ENCODE data around the gene ARL5C.
"Not testable (repeated sequence)": the region's sequence is repeated elsewhere in the genome, so short reads cannot be mapped to it uniquely, and the experiment has no call there.

The ARL5C gene

GRCh38 chr17:39147221-39148185 lies 18.5 kb downstream of the ARL5C start:
- no peak overlapping the region for H3K4me3 ChIP-seq (ENCODE audit: low read depth, low read length)
- DNase-seq (ENCODE audit: low read depth): no peak

- H3K4me3 ChIP-seq (ENCODE audit: low read depth, low read length): no peak overlapping the region
- DNase-seq (ENCODE audit: low read depth): no peak
Observed at GRCh38 chr17:39146273-39146672, 19.7 kb downstream of the ARL5C start.

DNA sequence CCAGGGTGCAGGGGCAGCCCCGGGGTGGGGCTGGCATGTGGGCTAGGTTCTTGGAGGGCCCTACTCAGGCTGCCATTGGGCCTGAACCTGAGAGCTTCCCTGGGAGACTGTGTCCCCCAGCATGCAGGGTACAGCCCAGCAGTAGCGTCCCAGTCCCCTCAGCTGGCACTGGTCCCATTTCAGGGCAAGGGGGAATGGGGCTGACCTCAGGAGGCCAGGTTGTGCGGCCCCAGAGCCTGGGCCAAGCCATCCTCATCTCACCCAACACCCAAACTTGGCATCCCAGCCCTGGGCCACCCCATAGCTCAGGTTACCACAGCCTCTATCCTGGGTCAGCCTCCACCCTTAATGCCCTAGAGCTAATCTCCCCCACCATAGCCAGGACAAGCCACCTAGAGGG lies 20.8 kb downstream of the ARL5C start:
- DNase-seq (ENCODE audit: low read depth): no peak
- H3K4me3 ChIP-seq (ENCODE audit: low read depth, low read length): no peak overlapping the region

GRCh38 chr17:39144416-39144840 lies 21.5 kb downstream of the ARL5C start:
- peak; percentile 69 for DNase-seq (ENCODE audit: low read depth)
- H3K4me3 ChIP-seq (ENCODE audit: low read depth, low read length): no peak overlapping the region

DNA sequence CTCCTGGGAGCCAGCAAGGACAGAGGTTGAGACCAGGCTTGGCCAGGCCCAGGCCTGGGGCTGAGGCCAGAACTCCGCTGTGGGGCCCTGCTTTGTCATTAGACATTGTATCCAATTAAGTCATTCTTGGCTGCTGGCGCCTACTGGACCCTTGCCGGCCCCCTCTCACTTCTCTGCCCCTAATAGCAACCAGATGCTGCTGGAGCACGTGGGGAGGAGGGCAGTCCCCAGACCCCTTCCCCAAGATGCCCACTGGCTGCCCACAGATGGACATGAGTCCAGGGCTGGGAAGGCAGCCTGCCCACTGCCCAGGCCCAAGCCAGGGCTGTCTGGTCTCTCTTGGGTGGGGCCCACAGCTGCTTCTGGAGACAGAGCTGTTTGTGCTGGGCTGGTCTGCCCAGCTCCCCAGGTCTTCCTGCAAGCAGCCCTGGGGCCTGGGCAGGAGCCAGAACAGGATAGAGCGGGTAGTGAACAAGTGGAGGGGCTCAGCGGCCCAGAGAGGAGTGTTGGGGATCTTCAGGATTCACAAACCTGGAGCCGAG lies 22.3 kb downstream of the ARL5C start:
- H3K4me3 ChIP-seq (ENCODE audit: low read depth, low read length): no peak overlapping the region
- no peak for DNase-seq (ENCODE audit: low read depth)

DNA sequence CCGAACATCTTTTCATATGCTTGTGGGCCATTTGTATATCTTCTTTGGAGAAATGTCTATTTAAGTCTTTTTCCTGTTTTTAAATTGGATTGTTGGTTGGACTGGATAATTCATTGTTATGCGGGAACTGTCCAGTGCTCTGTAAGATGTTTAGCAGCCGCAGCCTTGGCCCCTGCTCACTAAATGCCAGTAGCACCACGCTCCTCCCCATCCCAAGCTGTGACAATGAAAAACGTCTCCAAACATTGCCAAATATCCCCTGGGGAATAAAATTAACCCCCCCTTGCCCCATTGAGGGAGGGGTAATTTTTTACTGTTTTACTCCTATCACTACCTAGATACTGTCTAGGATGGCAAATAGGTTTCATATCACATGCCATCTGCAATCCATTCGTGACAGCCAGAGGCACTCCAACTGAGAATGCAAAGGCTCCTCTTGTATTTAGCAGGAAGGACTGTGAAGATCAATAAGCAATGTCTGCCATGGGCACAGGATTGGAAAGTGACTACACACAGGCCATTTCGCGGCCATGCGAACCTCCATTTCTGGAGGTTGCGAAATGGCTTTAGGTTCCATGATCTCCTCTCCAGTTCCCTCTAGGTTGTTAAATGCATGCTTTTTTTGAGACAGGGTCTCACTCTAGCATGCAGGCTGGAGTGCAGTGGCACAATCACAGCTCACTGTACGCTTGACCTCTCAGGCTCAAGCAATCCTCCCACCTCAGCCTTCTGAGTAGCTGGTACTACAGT lies 23.9 kb downstream of the ARL5C start:
- H3K4me3 ChIP-seq (ENCODE audit: low read depth, low read length): no peak overlapping the region
- DNase-seq (ENCODE audit: low read depth): no peak

DNA sequence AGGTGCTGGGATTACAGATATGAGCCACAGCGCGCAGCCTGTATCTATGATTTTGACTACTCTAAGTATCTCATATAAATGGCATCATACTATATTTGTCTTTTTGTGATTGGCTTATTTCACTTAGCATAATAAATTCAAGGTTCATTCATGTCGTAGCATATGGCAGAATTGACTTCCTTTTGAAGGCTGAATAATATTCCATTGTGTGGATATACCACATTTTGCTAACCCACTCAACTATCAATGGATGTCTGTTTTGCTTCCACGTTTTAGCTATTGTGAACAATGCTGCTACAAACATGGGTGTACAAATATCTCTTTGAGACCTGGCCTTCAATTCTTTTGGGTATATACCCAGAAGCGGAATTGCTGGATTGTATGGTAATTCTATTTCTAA lies 24.7 kb downstream of the ARL5C start:
- no peak overlapping the region for H3K4me3 ChIP-seq (ENCODE audit: low read depth, low read length)
- no peak for DNase-seq (ENCODE audit: low read depth)

DNA sequence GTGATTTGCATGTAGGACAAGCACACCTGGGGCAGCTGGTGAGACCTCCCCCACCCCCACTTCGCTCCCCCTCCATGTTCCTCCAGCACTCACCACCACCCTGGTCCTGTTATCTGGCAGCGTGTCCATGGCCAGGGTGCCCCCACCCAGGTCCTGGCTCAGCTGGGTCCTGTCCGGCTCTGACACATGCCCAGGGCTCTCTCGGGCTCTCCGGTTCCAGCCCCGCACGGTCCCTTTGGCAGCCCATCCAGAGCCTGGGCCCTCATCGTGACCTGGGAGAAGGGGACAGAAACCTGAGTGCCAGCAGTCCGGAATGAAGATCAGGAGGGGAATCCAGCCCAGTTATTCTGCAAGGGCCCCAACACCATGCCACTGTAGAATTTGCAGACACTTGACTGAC lies 26.4 kb downstream of the ARL5C start:
- no peak for DNase-seq (ENCODE audit: low read depth)
- H3K4me3 ChIP-seq (ENCODE audit: low read depth, low read length): no peak overlapping the region

DNA sequence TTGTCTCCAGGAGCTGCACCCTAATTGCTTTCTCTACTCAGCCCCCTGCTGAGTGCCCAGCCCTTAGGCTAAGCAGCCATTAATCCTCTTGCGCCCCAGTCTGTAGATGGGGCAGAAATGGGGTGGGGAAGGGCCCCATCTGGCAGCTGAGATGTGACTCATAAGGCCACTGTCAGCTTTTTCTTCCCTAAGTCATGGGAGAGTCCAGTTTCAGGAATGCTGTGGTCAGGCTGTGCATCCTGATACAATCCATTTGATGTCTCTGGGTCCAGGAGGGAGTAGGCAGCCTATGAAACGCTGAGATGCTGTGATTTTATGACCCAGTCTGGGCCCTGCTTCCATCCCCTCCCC lies 26.8 kb downstream of the ARL5C start:
- DNase-seq (ENCODE audit: low read depth): no peak
- H3K4me3 ChIP-seq (ENCODE audit: low read depth, low read length): no peak overlapping the region

DNA sequence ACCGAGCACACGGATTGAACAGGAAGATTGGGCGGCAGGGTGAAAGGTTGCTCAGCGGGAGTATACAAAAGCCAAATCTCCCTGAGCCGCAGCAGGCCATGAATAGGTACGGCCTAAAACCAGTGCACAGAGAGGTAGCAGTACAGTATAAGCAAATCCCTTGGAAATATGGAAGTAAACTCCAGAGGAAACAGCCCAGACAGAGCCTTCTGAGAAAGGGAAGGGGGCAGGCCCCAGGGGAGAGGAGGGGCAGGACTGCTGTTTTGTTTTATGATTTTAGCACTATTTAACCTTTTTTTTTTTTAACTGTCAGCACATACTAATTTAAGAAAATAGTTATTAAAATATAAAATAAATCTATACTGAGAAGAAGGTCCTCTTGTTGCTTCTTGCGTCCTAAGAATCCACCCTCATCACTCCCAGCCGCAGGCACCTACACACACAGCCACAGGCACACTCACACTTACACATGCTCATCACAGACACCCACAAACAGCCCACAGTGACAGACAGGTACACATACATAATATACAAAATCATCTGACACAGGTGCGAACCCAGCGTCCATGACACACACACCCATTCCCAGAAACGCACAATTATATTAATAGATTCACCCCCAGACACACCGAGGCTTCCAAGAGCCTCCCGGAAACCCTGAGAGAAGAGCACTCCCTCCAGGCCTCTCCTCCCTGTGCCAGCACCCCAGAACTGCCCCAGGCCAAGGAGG lies 27.4 kb downstream of the ARL5C start:
- H3K4me3 ChIP-seq (ENCODE audit: low read depth, low read length): no peak overlapping the region
- DNase-seq (ENCODE audit: low read depth): no peak

GRCh38 chr17:39134878-39135277 lies 31.1 kb downstream of the ARL5C start:
- no peak for DNase-seq (ENCODE audit: low read depth)

DNA sequence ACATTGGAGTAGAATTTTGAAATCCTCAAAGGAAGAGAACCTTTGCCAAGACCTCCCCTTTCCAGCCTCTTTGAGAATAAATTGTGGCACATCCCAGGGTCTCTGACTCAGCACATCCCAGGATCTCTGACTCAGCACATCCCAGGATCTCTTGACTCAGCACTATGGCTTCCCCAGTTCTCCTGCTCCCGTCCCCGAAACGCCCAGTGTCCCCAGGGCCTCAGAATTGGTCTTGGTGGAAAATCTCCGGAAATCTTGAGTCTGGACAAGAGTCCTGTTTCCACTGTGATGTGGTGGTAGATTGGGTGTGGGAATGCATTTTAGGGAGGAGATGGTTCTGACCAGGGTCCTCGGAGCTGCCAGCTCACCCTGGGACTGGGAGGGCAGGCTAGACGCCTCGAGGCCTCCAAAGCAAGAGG lies 33.8 kb downstream of the ARL5C start:
- peak; percentile 58 for DNase-seq (ENCODE audit: low read depth)
- H3K4me3 ChIP-seq (ENCODE audit: low read depth, low read length): no peak overlapping the region

More at GRCh38 chr17:39134878-39135277, 31.1 kb downstream of the ARL5C start:
- H3K4me3 ChIP-seq (ENCODE audit: low read depth, low read length): no peak overlapping the region

DNA sequence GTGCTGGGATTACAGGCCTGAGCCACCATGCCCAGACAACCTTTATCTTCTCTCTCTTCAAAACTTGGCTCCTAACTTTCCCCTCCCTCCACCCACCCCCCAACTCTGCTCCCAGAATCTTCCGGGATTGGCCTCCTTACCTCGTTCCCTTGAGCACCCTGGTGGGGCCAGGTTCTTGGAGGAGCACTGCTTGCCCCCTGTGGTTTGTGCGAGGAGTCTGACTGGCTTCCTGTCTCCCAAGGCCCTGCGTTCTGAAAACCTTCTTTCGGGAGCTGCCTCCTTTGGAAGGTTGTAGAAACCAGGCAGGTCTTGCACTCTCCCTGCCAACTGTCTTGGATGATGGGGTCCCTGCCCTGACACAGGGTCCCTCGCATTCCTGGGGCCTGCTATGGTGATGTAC lies 34.3 kb downstream of the ARL5C start:
- H3K4me3 ChIP-seq (ENCODE audit: low read depth, low read length): no peak overlapping the region
- no peak for DNase-seq (ENCODE audit: low read depth)

DNA sequence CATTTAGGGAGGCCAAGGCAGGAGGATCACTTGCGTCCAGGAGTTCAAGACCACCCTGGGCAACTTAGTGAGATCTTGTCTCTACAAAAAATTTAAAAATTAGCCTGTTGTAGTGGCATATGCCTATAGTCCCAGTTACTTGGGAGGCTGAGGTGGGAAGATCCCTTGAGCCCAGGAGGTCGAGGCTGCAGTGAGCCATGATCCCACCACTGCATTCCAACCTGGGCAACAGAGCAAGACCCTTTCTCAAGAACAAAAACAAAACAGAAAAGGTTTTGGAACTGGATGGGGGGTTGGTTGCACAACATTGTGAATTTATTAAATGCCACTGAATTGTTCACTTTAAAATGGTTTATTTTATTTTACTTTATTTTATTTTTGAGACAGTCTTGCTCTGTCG lies 35.8 kb downstream of the ARL5C start:
- H3K4me3 ChIP-seq (ENCODE audit: low read depth, low read length): no peak overlapping the region
- no peak for DNase-seq (ENCODE audit: low read depth)

GRCh38 chr17:39129544-39129943 lies 36.4 kb downstream of the ARL5C start:
- H3K4me3 ChIP-seq (ENCODE audit: low read depth, low read length); DNase-seq (ENCODE audit: low read depth): not testable (repeated sequence)

GRCh38 chr17:39126436-39126835 lies 39.5 kb downstream of the ARL5C start:
- no peak overlapping the region for H3K4me3 ChIP-seq (ENCODE audit: low read depth, low read length)
- DNase-seq (ENCODE audit: low read depth): no peak

DNA sequence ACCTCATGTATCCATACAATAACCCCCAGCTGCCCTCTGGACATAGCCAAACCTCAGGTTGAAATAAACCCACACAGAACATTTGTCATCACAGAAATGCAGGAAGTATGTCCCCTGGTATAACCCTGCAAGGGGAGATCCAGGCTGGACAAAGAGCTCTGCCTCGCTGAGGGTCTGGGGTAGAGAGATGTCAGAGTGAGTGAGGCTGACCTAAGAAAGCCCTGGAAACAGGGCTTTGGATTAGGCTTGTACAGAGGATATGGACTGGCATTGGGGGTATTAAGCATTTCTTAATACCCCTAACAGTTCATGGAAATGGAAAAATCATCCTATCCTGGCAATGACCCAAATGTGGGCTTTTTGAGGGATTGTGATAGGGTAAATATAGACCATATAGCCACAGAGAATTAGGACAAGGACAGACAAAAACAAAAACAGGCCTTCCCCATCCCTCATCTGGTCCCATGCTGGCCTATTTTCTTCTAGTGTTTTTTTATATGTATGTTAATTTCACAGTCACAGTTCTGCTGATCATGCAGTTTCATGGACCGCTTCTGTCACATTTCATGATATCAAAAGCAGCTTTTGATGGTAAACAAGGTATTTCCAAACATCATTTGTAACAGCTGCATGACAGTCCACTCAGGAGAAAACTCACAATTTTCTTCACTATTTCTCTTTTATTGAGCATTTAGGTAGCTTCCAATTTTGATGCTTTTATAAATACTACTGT lies 40.7 kb downstream of the ARL5C start:
- no peak for DNase-seq (ENCODE audit: low read depth)
- H3K4me3 ChIP-seq (ENCODE audit: low read depth, low read length): no peak overlapping the region

GRCh38 chr17:39123627-39124026 lies 42.3 kb downstream of the ARL5C start:
- no peak for DNase-seq (ENCODE audit: low read depth)
- H3K4me3 ChIP-seq (ENCODE audit: low read depth, low read length): no peak overlapping the region

GRCh38 chr17:39122991-39123390 lies 43.0 kb downstream of the ARL5C start:
- DNase-seq (ENCODE audit: low read depth): no peak
- no peak overlapping the region for H3K4me3 ChIP-seq (ENCODE audit: low read depth, low read length)

Measured in skeletal muscle cell (primary cell).